ENCODE data around the gene TEX2.
"Not testable (repeated sequence)": the region's sequence is repeated elsewhere in the genome, so short reads cannot be mapped to it uniquely, and the experiment has no call there.

The TEX2 gene

GRCh38 chr17:64133546-64134215 lies 129.4 kb downstream of the TEX2 start:
- peak; percentile 67 for DNase-seq

DNA sequence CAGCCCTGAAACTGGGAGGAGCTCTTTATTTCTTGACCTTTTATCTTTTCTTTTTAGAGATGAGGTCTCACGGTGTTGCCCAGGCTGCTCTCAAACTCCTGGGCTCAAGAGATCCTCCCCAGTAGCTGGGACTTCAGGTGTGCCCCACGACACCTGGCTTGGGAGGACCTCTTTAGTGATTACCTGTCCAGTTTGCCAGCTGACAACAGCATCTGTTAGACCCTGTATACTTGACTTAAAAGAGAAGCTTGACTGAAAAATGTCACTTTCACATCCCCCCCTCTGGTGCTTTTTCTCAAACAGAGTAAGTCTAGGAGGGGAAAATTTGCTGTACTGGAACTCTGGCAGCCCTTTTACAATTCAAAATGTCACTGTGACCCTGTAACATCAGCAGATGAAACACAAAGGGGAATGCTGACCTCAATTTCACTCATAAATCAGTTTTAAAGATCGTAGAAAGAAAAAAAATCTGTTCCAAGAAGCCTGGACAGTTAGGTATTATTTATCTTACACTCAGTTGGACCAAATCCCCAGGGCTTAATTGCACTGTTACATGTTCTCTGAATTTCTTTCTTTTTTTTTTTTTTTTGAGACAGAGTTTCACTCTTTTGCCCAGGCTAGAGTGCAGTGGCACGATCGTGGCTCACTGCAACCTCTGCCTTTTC lies 131.3 kb downstream of the TEX2 start:
- no peak for DNase-seq

GRCh38 chr17:64130559-64131001 lies 132.5 kb downstream of the TEX2 start:
- no peak for DNase-seq

GRCh38 chr17:64129765-64130558 lies 133.1 kb downstream of the TEX2 start, which contains the start of gene ERN1:
TSS of gene ERN1 (minus strand) at chr17:64130144. CDS start at chr17:64130029, 115 bp downstream.
- DNase-seq: peak; percentile 77

- DNase-seq: no peak
These were observed 133.6 kb downstream of the TEX2 start for GRCh38 chr17:64129515-64129764.

DNA sequence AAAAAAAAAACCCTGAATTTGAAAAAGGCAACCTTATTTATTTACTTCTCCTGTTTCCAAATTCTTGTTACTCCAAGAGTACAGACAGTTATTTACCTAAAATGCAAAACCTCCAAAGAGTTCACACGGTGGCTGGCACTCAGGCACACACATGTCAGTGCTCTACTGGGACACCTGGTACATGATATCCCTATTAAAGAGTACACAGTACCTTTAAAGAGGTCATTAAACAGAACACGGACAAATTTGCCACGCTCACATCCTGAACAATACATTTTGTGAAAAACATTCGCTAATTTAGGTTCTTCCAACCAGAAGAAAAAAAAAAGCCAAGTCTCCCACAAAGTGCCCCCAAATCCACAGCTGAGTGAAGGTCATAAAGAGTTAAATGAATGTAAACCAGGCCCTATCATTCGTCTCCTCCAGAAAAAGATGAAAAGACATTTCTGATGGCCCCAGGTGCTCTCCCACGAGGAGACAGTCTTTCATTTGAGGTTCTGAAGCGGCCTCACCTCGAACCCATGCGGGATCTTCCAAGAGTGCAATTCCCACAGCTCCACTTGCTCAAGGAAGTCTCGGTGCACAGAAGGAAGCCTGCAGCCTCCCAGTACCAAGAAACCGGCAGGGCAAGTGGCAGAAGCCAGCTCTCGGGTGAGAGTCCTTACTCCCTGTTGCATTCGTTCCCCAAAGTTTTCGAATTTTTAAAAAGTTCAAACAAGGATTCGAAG lies 134.1 kb downstream of the TEX2 start:
- DNase-seq: no peak

GRCh38 chr17:64126918-64127317 lies 136.1 kb downstream of the TEX2 start:
- DNase-seq: no peak

- no peak for DNase-seq
These were observed 137.1 kb downstream of the TEX2 start for GRCh38 chr17:64125937-64126336.

- DNase-seq: no peak
These were observed 138.5 kb downstream of the TEX2 start for GRCh38 chr17:64124609-64125008.

DNA sequence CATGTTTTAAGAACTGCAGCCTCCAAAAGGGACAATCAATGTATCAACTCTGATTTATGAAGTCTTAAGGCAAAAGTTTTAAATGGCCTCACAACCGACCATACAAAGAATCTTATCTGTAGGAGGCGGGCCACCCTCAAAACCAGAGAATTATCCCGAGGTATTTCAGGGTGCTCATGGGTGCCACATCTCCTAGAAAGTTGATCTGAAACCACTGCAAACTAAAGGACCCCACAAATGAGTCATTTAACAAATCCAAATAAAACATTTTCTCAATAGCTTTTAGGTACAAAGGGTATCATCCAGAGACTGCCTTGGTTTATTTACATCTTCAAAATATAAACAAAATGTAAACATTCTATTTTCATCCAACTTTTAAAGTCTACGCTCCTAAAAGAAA lies 139.9 kb downstream of the TEX2 start:
- DNase-seq: no peak

- not testable (repeated sequence) for DNase-seq
These were observed 141.9 kb downstream of the TEX2 start for GRCh38 chr17:64120972-64121786.

DNA sequence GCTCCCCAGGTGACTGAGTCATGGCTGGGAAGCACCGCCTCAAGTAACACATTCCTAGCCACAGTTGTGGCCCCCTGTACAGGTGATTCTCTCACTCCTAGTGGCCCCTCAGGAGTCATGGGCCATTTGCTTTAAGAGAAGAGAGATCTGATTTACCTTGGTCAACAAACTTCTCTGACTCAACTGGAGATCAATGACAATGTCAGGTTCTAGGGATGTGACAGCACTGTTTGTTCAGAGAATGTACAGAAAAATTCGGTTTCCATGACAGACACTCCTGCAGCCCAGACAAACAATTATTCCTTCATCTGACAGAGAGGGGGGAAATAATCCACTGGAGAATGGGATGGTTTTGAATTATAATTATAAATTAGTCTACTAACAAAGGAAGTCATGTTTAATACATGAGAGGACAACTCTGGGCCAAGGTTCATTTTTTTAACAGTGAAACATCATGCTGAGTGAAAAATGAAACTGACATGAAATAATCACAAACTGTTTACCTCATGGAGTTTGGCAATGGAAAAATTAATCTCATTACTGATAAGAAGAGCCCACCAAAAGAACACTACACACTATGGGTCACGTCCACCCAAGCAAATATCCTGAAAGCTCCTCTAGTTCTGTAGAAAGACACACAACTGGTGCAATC lies 142.8 kb downstream of the TEX2 start:
- no peak for DNase-seq

GRCh38 chr17:64117981-64118979 lies 144.8 kb downstream of the TEX2 start:
- peak; percentile 64 for DNase-seq

GRCh38 chr17:64115822-64116534 lies 147.1 kb downstream of the TEX2 start:
- no peak for DNase-seq

DNA sequence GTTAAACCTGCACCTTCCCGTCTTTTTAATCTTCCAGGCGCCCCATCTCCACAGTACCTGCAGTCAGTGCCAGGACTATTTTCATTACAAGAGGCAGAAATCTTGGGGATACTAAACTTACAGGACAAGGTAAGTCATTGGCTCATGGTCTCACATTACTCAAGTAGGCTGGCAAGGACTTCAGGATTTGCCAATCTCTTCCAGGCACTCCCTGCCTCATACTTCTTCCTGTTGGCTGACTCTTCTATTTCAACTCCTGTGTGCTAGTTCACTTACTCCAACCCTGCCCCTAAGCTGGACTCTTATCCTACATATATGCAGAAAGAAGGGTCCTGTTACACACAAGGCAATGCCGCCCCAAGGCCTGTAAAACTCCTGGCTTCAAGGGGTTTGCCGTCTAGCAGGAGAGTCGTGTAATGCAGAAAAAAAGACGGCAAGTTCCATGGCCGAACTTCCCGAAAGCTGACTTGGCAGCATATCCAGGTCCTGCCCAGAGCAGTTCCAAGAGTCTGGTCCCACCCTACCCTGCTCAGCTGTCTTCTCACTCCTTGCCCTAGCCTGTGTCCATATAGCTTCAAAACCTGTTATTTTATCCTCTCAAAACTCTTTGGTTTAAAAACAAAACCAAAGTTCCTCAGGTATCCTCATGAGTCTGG lies 147.9 kb downstream of the TEX2 start:
- no peak for DNase-seq

DNA sequence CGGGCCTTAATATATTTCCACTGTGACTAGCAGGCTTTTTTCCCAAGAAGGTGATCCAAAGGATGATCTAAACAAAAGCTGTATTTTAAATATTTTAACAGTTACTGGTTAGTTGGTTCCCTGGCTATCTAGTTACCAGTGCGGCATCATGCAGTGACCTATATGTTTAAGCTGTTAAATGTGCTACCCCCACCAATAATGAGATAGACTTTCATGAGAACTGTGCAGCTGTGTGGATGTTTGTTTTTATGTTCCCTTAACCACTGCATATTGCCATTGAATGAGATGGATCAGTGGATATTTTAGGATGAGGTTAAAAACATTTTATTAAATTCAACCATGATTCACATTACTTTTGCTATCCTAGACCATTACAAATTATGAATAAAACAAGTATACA lies 150.1 kb downstream of the TEX2 start:
- no peak for DNase-seq

DNA sequence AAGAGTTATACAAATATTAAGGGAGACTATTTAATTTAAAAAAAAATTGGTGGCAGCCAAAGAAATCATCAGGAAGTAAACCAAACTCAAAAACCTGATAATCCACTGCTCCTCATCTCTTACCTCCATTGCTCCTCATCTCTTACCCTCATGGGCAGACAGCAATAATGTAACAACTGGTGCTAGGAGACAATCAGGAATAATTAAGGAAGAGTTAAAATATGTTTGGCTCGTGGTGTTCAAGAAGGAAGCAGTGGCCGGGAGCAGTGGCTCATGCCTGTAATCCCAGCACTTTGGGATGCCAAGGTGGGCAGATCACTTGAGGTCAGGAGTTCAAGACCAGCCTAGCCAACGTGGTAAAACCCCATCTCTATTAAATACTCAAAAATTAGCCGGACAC lies 151.2 kb downstream of the TEX2 start:
- no peak for DNase-seq

- no peak for DNase-seq
These were observed 152.5 kb downstream of the TEX2 start for GRCh38 chr17:64110379-64111152.

DNA sequence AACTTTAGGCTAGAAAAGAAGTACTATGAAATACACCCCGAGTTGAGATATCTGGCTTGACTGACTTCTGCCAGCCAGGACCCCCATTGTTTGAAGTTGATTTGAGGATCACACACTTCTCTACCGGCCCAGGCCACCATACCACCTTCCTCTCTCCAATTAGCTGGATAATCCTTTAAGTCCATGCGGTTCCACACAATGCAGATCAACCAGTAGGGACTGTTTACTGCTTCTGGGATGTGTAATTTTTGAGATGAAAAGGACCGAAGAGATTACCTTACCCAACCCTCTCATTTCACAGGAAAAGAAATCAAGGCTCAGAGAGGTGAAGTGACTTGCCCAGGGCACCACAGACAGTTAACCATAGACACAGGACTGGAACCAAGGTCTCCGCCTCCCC lies 153.7 kb downstream of the TEX2 start:
- DNase-seq: no peak
